ENCODE data around the gene XPO5. TPM values are rescaled to one million over a fixed set of nuclear protein-coding genes. Genes with fewer than 3 reads are reported as not detected.
"Not testable (repeated sequence)": the region's sequence is repeated elsewhere in the genome, so short reads cannot be mapped to it uniquely, and the experiment has no call there.

XPO5 gene
- polyA plus RNA-seq, 1 donor (not counting 4 experiments of a cell fraction or from before 2014, with no cell fraction given): 49.9 TPM

GRCh38 chr6:43570876-43571441 is 4.9 kb downstream of the XPO5 start:
- dilution Hi-C loops (cut with MboI; ENCODE audit: extremely low pct_ligation_motif_present, low sequenced_read_pairs): no loop called here
- TF ChIP-seq CTCF (optimal IDR thresholded peaks at IDR 0.05 in 1 of 3, IDR thresholded peaks at IDR 0.05 in 1 of 3, conservative IDR thresholded peaks at IDR 0.05 in 1 of 3; ENCODE audit: extremely low read depth in 1 of 3, insufficient read depth in 2 of 3, low read length in 3 of 3) (no peak), EZH2 (IDR thresholded peaks at IDR 0.05; ENCODE audit: low read length) (no peak)
- no peaks in the 10 kb centered on the region for H4K20me1 ChIP-seq (ENCODE audit: control insufficient read depth, extremely low read depth, insufficient read depth, low read length)
- no peaks in the 10 kb centered on the region for H3K9me1 ChIP-seq (ENCODE audit: control insufficient read depth, extremely low read depth, insufficient read depth, low read length)
- H3K27ac ChIP-seq (ENCODE audit: control insufficient read depth, insufficient read depth, low read length): no peak overlapping the region
- peaks cover 29 to 34% of the 10 kb centered on the region in 2 experiments for H3K36me3 ChIP-seq (ENCODE audit: control insufficient read depth in 2 of 2, extremely low read depth in 1 of 2, insufficient read depth in 2 of 2, low read length in 2 of 2)
- no peak overlapping the region for H3K4me3 ChIP-seq (ENCODE audit: control insufficient read depth in 2 of 3, extremely low read depth in 1 of 3, insufficient read depth in 2 of 3, low read depth in 1 of 3, low read length in 3 of 3)
- no peak overlapping the region for H2AFZ ChIP-seq (ENCODE audit: control insufficient read depth, low read length)
- peaks cover 6% of the 10 kb centered on the region for H3K4me1 ChIP-seq (ENCODE audit: control insufficient read depth, extremely low read depth, insufficient read depth, low read length)
- no peaks in the 10 kb centered on the region for H3K9me3 ChIP-seq (ENCODE audit: control insufficient read depth, low read depth, low read length)
- no peaks in the 10 kb centered on the region for H3K27me3 ChIP-seq (ENCODE audit: control insufficient read depth, extremely low read depth, insufficient read depth, low read length)
- FAIRE-seq (no peak), DNase-seq (ENCODE audit: low read depth, low spot score) (no peak)
- H3K4me2 ChIP-seq (ENCODE audit: control insufficient read depth, extremely low read depth, insufficient read depth, low read depth, low read length): no peak overlapping the region
- H3K9ac ChIP-seq (ENCODE audit: control insufficient read depth, extremely low read depth, insufficient read depth, low read length): no peak overlapping the region
- peaks cover 33% of the 10 kb centered on the region for H3K79me2 ChIP-seq (ENCODE audit: control insufficient read depth, insufficient read depth, low read length)

- dilution Hi-C loops (cut with MboI; ENCODE audit: extremely low pct_ligation_motif_present, low sequenced_read_pairs): no loop called here
- DNase-seq (ENCODE audit: low read depth, low spot score): no peak
Observed at GRCh38 chr6:43559328-43559727, 16.5 kb downstream of the XPO5 start.

GRCh38 chr6:43557620-43558019 is 18.2 kb downstream of the XPO5 start:
- H3K36me3 ChIP-seq (ENCODE audit: control insufficient read depth in 2 of 2, extremely low read depth in 1 of 2, insufficient read depth in 2 of 2, low read length in 2 of 2): peaks cover 27 to 49% of the 10 kb centered on the region in 2 experiments
- H3K4me3 ChIP-seq (ENCODE audit: control insufficient read depth in 2 of 3, extremely low read depth in 1 of 3, insufficient read depth in 2 of 3, low read depth in 1 of 3, low read length in 3 of 3); dilution Hi-C loops (cut with MboI; ENCODE audit: extremely low pct_ligation_motif_present, low sequenced_read_pairs); H3K9me3 ChIP-seq (ENCODE audit: control insufficient read depth, low read depth, low read length); DNase-seq (ENCODE audit: low read depth, low spot score); H3K27ac ChIP-seq (ENCODE audit: control insufficient read depth, insufficient read depth, low read length); H3K9ac ChIP-seq (ENCODE audit: control insufficient read depth, extremely low read depth, insufficient read depth, low read length); H3K79me2 ChIP-seq (ENCODE audit: control insufficient read depth, insufficient read depth, low read length); FAIRE-seq; H4K20me1 ChIP-seq (ENCODE audit: control insufficient read depth, extremely low read depth, insufficient read depth, low read length); H3K27me3 ChIP-seq (ENCODE audit: control insufficient read depth, extremely low read depth, insufficient read depth, low read length); H3K9me1 ChIP-seq (ENCODE audit: control insufficient read depth, extremely low read depth, insufficient read depth, low read length); H3K4me2 ChIP-seq (ENCODE audit: control insufficient read depth, extremely low read depth, insufficient read depth, low read depth, low read length); H3K4me1 ChIP-seq (ENCODE audit: control insufficient read depth, extremely low read depth, insufficient read depth, low read length); H2AFZ ChIP-seq (ENCODE audit: control insufficient read depth, low read length): not testable (repeated sequence)

More at GRCh38 chr6:43559328-43559727, 16.5 kb downstream of the XPO5 start:
- peaks cover 27 to 49% of the 10 kb centered on the region in 2 experiments for H3K36me3 ChIP-seq (ENCODE audit: control insufficient read depth in 2 of 2, extremely low read depth in 1 of 2, insufficient read depth in 2 of 2, low read length in 2 of 2)
- no peaks in the 10 kb centered on the region for H4K20me1 ChIP-seq (ENCODE audit: control insufficient read depth, extremely low read depth, insufficient read depth, low read length)
- no peak for FAIRE-seq
- H3K79me2 ChIP-seq (ENCODE audit: control insufficient read depth, insufficient read depth, low read length): no peaks in the 10 kb centered on the region
- H3K9me1 ChIP-seq (ENCODE audit: control insufficient read depth, extremely low read depth, insufficient read depth, low read length): no peaks in the 10 kb centered on the region
- no peaks in the 10 kb centered on the region for H3K9me3 ChIP-seq (ENCODE audit: control insufficient read depth, low read depth, low read length)
- no peak overlapping the region for H3K4me3 ChIP-seq (ENCODE audit: control insufficient read depth in 2 of 3, extremely low read depth in 1 of 3, insufficient read depth in 2 of 3, low read depth in 1 of 3, low read length in 3 of 3)
- H2AFZ ChIP-seq (ENCODE audit: control insufficient read depth, low read length): no peak overlapping the region
- no peak for TF ChIP-seq EZH2 (IDR thresholded peaks at IDR 0.05; ENCODE audit: low read length)
- TF ChIP-seq CTCF (optimal IDR thresholded peaks at IDR 0.05 in 1 of 3, IDR thresholded peaks at IDR 0.05 in 1 of 3, conservative IDR thresholded peaks at IDR 0.05 in 1 of 3; ENCODE audit: extremely low read depth in 1 of 3, insufficient read depth in 2 of 3, low read length in 3 of 3): no peak
- no peak overlapping the region for H3K9ac ChIP-seq (ENCODE audit: control insufficient read depth, extremely low read depth, insufficient read depth, low read length)
- H3K4me1 ChIP-seq (ENCODE audit: control insufficient read depth, extremely low read depth, insufficient read depth, low read length): no peaks in the 10 kb centered on the region
- no peak overlapping the region for H3K4me2 ChIP-seq (ENCODE audit: control insufficient read depth, extremely low read depth, insufficient read depth, low read depth, low read length)
- no peak overlapping the region for H3K27ac ChIP-seq (ENCODE audit: control insufficient read depth, insufficient read depth, low read length)
- H3K27me3 ChIP-seq (ENCODE audit: control insufficient read depth, extremely low read depth, insufficient read depth, low read length): no peaks in the 10 kb centered on the region
